Adipocyte (in vitro differentiated cells): Measurements from ENCODE around the gene ST6GALNAC3.
"Not testable (repeated sequence)": the region's sequence is repeated elsewhere in the genome, so short reads cannot be mapped to it uniquely, and the experiment has no call there.

ENCODE experiments used
- DNase-seq: peaks from one replicate; pipeline ENCODE4 v3.0.0-alpha.2; 2015; ENCODE audit warnings: low read depth
- H3K27me3 ChIP-seq: replicated peaks from 2 replicates; pipeline ENCODE4 v1.7.0; 2013; ENCODE audit warnings: mild to moderate bottlenecking, low read length, moderate library complexity; ENCODE audit not compliant: control insufficient read depth, insufficient read depth
- H3K36me3 ChIP-seq: 2 replicates; pipeline ENCODE4 v1.7.0; 2013; ENCODE audit warnings: low read length, mild to moderate bottlenecking, moderate library complexity; ENCODE audit not compliant: control insufficient read depth, insufficient read depth, severe bottlenecking
- H3K4me1 ChIP-seq: 2 replicates; pipeline ENCODE4 v1.7.0; 2013; ENCODE audit warnings: mild to moderate bottlenecking, low read length, moderate library complexity; ENCODE audit not compliant: control insufficient read depth, insufficient read depth
- H3K4me3 ChIP-seq: 2 replicates; pipeline ENCODE4 v1.7.0; 2013; ENCODE audit warnings: mild to moderate bottlenecking, low read length, moderate library complexity
- H3K9ac ChIP-seq: 2 replicates; pipeline ENCODE4 v1.7.0; 2013; ENCODE audit warnings: mild to moderate bottlenecking, low read length, moderate library complexity
- H3K9me3 ChIP-seq: 2 replicates; pipeline ENCODE4 v1.7.0; 2013; ENCODE audit warnings: mild to moderate bottlenecking, low read length, moderate library complexity; ENCODE audit not compliant: control insufficient read depth

The ST6GALNAC3 gene

GRCh38 chr1:76049498-76049897, 25.0 kb upstream of the ST6GALNAC3 start:
- no peaks in the 10 kb centered on the region for H3K9me3 ChIP-seq
- no peak overlapping the region for H3K9ac ChIP-seq

DNA sequence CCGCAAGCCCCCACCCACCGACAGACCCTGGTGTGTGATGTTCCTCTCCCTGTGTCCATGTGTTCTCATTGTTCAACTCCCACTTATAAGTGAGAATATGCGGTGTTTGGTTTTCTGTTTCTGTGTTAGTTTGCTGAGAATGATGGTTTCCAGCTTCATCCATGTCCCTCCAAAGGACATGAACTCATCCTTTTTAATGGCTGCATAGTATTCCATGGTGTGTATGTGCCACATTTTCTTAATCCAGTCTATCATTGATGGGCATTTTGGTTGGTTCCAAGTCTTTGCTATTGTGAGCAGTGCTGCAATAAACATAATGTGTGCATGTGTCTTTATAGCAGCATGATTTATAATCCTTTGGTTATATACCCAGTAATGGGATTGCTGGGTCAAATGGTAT, 24.5 kb upstream of the ST6GALNAC3 start:
- H3K4me3 ChIP-seq, DNase-seq, H3K36me3 ChIP-seq, H3K4me1 ChIP-seq, H3K9ac ChIP-seq, H3K9me3 ChIP-seq: not testable (repeated sequence)
- H3K27me3 ChIP-seq = peaks cover 13% of the 10 kb centered on the region

More at GRCh38 chr1:76049498-76049897, 25.0 kb upstream of the ST6GALNAC3 start:
- peaks cover 10% of the 10 kb centered on the region for H3K27me3 ChIP-seq
- H3K4me1 ChIP-seq = no peaks in the 10 kb centered on the region
- no peak overlapping the region for H3K4me3 ChIP-seq
- DNase-seq = no peak
- no peaks in the 10 kb centered on the region for H3K36me3 ChIP-seq

GRCh38 chr1:76053021-76053420, 21.5 kb upstream of the ST6GALNAC3 start:
- Histone ChIP-seq H3K4me3 (no peak overlapping the region), H3K9me3 (no peaks in the 10 kb centered on the region), H3K36me3 (no peaks in the 10 kb centered on the region), H3K27me3 (peaks cover 17% of the 10 kb centered on the region), H3K4me1 (no peaks in the 10 kb centered on the region), H3K9ac (no peak overlapping the region)
- DNase-seq = no peak

- Histone ChIP-seq H3K4me3 (no peak overlapping the region), H3K9me3 (no peaks in the 10 kb centered on the region), H3K9ac (no peak overlapping the region), H3K36me3 (no peaks in the 10 kb centered on the region), H3K4me1 (no peaks in the 10 kb centered on the region), H3K27me3 (peaks cover 17% of the 10 kb centered on the region)
- DNase-seq = no peak
Measured at GRCh38 chr1:76054359-76054758, 20.2 kb upstream of the ST6GALNAC3 start.

DNA sequence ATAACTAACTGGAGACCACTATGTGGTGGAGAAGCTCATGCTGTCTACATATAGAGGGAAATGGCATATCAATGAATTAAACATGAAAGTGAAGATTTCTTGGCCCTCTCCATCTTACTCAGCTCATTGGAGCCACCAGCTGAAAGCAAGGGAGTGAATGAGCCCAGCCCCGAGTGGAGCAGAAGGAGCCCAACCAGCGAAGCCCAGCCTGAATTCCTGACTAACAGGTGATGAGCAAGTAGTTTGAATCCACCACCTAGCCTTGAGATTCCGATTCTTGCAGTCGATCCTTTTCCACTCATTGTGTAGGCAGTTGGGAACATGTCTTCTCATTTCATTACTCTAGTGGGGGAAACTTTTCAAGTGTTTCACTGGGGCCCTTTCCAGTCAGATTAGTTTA, 18.6 kb upstream of the ST6GALNAC3 start:
- H3K4me1 ChIP-seq = no peaks in the 10 kb centered on the region
- H3K36me3 ChIP-seq = no peaks in the 10 kb centered on the region
- H3K27me3 ChIP-seq = peaks cover 17% of the 10 kb centered on the region
- no peak for DNase-seq
- no peaks in the 10 kb centered on the region for H3K9me3 ChIP-seq
- no peak overlapping the region for H3K4me3 ChIP-seq
- no peak overlapping the region for H3K9ac ChIP-seq

GRCh38 chr1:76059451-76059850, 15.1 kb upstream of the ST6GALNAC3 start:
- no peak for DNase-seq
- Histone ChIP-seq H3K36me3 (no peaks in the 10 kb centered on the region), H3K4me1 (no peaks in the 10 kb centered on the region), H3K27me3 (peaks cover 8% of the 10 kb centered on the region), H3K4me3 (no peak overlapping the region), H3K9me3 (no peaks in the 10 kb centered on the region), H3K9ac (no peak overlapping the region)

- no peak overlapping the region for H3K4me3 ChIP-seq
- no peaks in the 10 kb centered on the region for H3K9me3 ChIP-seq
- H3K4me1 ChIP-seq = peaks cover 21% of the 10 kb centered on the region
- no peak for DNase-seq
- H3K9ac ChIP-seq = no peak overlapping the region
- no peaks in the 10 kb centered on the region for H3K36me3 ChIP-seq
- H3K27me3 ChIP-seq = no peaks in the 10 kb centered on the region
Measured at GRCh38 chr1:76065270-76065669, 9.3 kb upstream of the ST6GALNAC3 start.

DNA sequence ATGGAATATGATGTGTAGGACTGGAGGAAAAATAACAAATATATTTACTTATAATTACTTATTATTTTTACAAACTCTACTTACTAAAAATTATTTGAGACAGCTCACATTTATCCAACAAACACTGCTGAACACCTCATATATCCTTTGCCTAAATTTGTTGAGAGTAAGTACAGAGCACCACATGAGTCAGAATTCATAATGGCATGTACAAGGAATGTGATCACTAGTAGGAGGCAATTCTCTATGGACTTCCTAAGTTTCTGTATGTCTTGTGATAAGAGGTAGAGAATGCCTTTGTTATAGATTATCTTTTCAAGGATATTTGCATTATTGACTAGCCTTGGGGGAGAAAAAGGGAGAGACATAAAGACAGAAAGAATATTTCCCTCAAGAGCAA, 8.2 kb upstream of the ST6GALNAC3 start:
- H3K9ac ChIP-seq = no peak overlapping the region
- H3K9me3 ChIP-seq = no peaks in the 10 kb centered on the region
- peak; percentile 34 for DNase-seq
- H3K4me1 ChIP-seq = peaks cover 21% of the 10 kb centered on the region
- H3K36me3 ChIP-seq = no peaks in the 10 kb centered on the region
- no peak overlapping the region for H3K4me3 ChIP-seq
- no peaks in the 10 kb centered on the region for H3K27me3 ChIP-seq

GRCh38 chr1:76068542-76068941, 6.0 kb upstream of the ST6GALNAC3 start:
- H3K4me3 ChIP-seq = no peak overlapping the region
- H3K27me3 ChIP-seq = no peaks in the 10 kb centered on the region
- no peaks in the 10 kb centered on the region for H3K36me3 ChIP-seq
- H3K4me1 ChIP-seq = peaks cover 21% of the 10 kb centered on the region
- no peaks in the 10 kb centered on the region for H3K9me3 ChIP-seq
- no peak overlapping the region for H3K9ac ChIP-seq
- DNase-seq = peak; percentile 53

DNA sequence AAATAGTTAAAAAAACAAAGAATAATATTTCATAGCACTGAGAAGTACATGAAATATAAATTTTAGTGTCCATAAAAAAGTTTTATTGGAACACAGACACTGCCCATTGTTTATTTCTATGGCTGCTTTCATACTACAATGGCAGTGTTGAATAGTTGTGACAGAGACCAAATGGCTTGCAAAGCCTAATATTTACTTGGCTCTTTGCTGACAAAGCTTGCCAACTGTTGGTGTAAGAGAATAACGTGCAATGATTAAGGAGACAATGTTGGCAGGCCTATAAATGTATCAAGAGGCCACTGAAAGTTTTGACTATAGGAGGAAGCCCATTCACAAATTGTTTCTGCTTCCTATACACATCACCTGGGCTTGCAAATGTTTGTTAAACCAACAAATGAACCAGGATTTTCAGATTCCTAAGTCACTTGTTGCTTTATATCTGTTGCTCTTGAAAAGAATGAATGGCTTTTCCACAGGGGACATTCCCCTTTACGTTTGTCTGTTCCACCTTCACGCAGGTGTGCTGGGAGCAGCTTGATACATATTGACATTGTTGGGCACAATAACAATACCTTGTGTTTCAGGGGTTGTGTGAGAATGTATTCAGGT, 5.5 kb upstream of the ST6GALNAC3 start:
- peaks cover 26% of the 10 kb centered on the region for H3K4me1 ChIP-seq
- no peaks in the 10 kb centered on the region for H3K9me3 ChIP-seq
- no peak overlapping the region for H3K4me3 ChIP-seq
- no peaks in the 10 kb centered on the region for H3K36me3 ChIP-seq
- peak; percentile 9 for DNase-seq
- no peak overlapping the region for H3K9ac ChIP-seq
- no peaks in the 10 kb centered on the region for H3K27me3 ChIP-seq

DNA sequence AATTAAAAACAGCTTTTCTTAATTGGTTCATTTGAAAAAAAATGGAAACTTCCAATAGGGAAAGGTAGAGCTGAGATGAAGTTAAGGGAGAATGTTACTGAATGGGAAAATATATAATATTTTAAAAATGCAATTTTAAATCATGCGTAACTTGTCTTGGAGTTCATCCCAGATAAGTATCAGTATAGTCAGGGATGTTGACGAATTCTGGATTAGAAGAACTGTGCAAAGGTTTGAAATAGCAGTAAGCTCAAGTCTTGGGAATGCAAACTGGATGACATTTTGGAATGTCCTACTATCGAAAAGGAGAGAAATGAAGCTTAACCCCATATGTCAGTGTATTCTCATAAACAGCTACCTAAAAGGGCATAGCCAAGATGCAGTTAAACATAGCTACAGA, 4.0 kb upstream of the ST6GALNAC3 start:
- DNase-seq = peak; percentile 77
- Histone ChIP-seq H3K4me1 (peaks cover 35% of the 10 kb centered on the region), H3K27me3 (no peaks in the 10 kb centered on the region), H3K4me3 (no peak overlapping the region), H3K9me3 (no peaks in the 10 kb centered on the region), H3K36me3 (no peaks in the 10 kb centered on the region), H3K9ac (no peak overlapping the region)

- H3K9me3 ChIP-seq = no peaks in the 10 kb centered on the region
- H3K4me1 ChIP-seq = peaks cover 33% of the 10 kb centered on the region
- no peak overlapping the region for H3K4me3 ChIP-seq
- no peaks in the 10 kb centered on the region for H3K36me3 ChIP-seq
- H3K27me3 ChIP-seq = no peaks in the 10 kb centered on the region
- H3K9ac ChIP-seq = no peak overlapping the region
- peak; percentile 83 for DNase-seq
Measured at GRCh38 chr1:76073481-76073880, 1.1 kb upstream of the ST6GALNAC3 start.
